Uterus (tissue), 2 donors: ENCODE data around the gene ACP3.
"Not testable (repeated sequence)": the region's sequence is repeated elsewhere in the genome, so short reads cannot be mapped to it uniquely, and the experiment has no call there.

Source experiments
- CTCF ChIP-seq, 4 experiments: fragments of 200-600 bp in 2 of 4; fragments of 450-650 bp in 2 of 4; sonication (generic) in 2 of 4; IDR thresholded peaks; one replicate each; pipeline ENCODE4 v1.5.1; 2016 to 2019; ENCODE audit warnings: antibody characterized with exemption in 4 of 4, mild to moderate bottlenecking in 2 of 4, moderate library complexity in 1 of 4
- POLR2A ChIP-seq, 2 donors: fragments of 450-650 bp; IDR thresholded peaks; one replicate each; pipeline ENCODE4 v1.6.1; 2016; ENCODE audit warnings: antibody characterized with exemption in 2 of 2, mild to moderate bottlenecking in 1 of 2, moderate library complexity in 1 of 2

- not testable (repeated sequence) for TF ChIP-seq POLR2A, CTCF (IDR thresholded peaks at IDR 0.05)
Measured at GRCh38 chr3:132392675-132393074, 75.5 kb downstream of the ACP3 start.
